Thyroid gland (tissue), 4 donors: Measurements from ENCODE around the gene SYT3. TPM values are rescaled to one million over a fixed set of nuclear protein-coding genes. Genes with fewer than 3 reads are reported as not detected.
"Not testable (repeated sequence)": the region's sequence is repeated elsewhere in the genome, so short reads cannot be mapped to it uniquely, and the experiment has no call there.

Experiments
- DNase-seq, 2 donors: peaks; one replicate each; pipeline ENCODE4 v3.0.0-alpha.2; 2019
- H3K27ac ChIP-seq, 3 donors: fragments of 200-600 bp; sonication (generic); 1 replicate in 2 of 3; 2 replicates in 1 of 3; pipeline ENCODE4 v1.5.1; 2016 to 2019; ENCODE audit warnings: mild to moderate bottlenecking in 1 of 3, moderate library complexity in 1 of 3
- H3K27me3 ChIP-seq: fragments of 200-600 bp; sonication (generic); one replicate; pipeline ENCODE4 v1.5.1; 2019
- H3K36me3 ChIP-seq, 2 donors: fragments of 200-600 bp; sonication (generic); one replicate each; pipeline ENCODE4 v1.5.1; 2016 to 2019
- H3K4me1 ChIP-seq, 2 donors: fragments of 200-600 bp; sonication (generic); one replicate each; pipeline ENCODE4 v1.5.1; 2017 to 2019
- H3K4me3 ChIP-seq, 3 donors: fragments of 200-600 bp; sonication (generic); replicated peaks in 1 of 3; 1 replicate in 2 of 3; 2 replicates in 1 of 3; pipeline ENCODE4 v1.5.1; 2016; ENCODE audit warnings: mild to moderate bottlenecking in 1 of 3
- H3K9me3 ChIP-seq: fragments of 200-600 bp; sonication (generic); one replicate; pipeline ENCODE4 v1.5.1; 2017
- POLR2A ChIP-seq, 2 donors: fragments of 450-650 bp; IDR thresholded peaks; one replicate each; pipeline ENCODE4 v1.6.1; 2017; ENCODE audit warnings: antibody characterized with exemption in 2 of 2, mild to moderate bottlenecking in 2 of 2, moderate library complexity in 1 of 2
- WGBS, 2 donors: methylation state at CpG; one replicate each; pipeline ENCODE4 v1.1.5; 2017; 5-methylcytosine and 5-hydroxymethylcytosine counted together
- intact Hi-C: fragments of 100-400 bp; cut with DNase I; formaldehyde crosslinking; loops from one replicate; pipeline ENCODE4 v1.15.1; 2023
- total RNA-seq, 4 donors: library from RNA; depleted of rRNA; stranded (reverse); fragments of >200 nt; gene quantifications; one replicate each; pipeline ENCODE4 v1.2.3, GENCODE V29; 2016
- TF ChIP-seq, protein P1 (sequence below), 6 experiments: fragments of 200-600 bp in 3 of 6; fragments of 450-650 bp in 3 of 6; sonication (generic) in 3 of 6; IDR thresholded peaks; one replicate each; pipeline ENCODE4 v1.5.1; 2016 to 2019; ENCODE audit warnings: antibody characterized with exemption in 6 of 6, mild to moderate bottlenecking in 2 of 6, inconsistent platforms in 1 of 6, moderate library complexity in 1 of 6

SYT3 gene
- total RNA-seq, 4 donors from 2014 or later: 0.67 to 1.4 (median 1.3) TPM; not detected in 1

DNA sequence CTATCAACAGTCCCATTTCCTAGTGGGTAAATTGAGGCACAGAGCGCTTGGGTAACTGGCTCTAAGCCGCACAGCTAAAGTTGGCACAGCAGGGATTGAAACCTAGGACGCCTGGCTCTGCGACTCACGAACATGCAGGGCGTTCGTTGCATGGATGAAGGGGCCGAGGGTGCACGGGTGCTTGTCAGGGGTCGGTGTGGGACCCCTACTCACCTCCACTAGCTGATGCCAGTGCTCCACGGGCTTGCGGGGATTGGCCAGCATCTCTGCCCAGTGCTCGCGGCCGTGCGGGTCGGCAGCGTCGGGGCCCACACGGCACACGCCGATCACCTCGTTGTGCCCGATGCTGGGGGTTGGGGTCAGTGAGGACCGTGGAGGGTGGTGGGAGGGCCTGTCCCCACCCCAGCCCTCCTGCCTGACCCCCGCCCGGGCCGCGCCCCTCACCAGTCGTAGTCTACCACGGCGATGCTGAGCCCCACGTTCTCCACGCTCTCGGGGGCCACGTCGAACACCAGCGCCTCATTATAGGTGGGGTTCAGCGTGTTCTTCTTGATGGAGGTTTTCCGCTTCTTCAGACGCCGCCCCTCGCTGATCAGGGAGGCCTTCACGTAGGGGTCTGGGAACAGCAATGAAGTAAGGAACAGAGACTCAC, 14.6 kb downstream of the SYT3 start:
- H3K4me1 ChIP-seq: no peaks in the 10 kb centered on the region
- no peak overlapping the region for H3K27ac ChIP-seq
- intact Hi-C loops: no loop called here
- DNase-seq: no peak
- H3K9me3 ChIP-seq: no peaks in the 10 kb centered on the region
- H3K36me3 ChIP-seq: no peaks in the 10 kb centered on the region
- H3K4me3 ChIP-seq: no peak overlapping the region
- H3K27me3 ChIP-seq: no peaks in the 10 kb centered on the region
- 88 to 92% methylated on average over 15 to 41 of the region's 44 CpGs for WGBS, 2 donors
- TF ChIP-seq POLR2A (IDR thresholded peaks at IDR 0.05): no peak
- TF ChIP-seq, protein P1, sequence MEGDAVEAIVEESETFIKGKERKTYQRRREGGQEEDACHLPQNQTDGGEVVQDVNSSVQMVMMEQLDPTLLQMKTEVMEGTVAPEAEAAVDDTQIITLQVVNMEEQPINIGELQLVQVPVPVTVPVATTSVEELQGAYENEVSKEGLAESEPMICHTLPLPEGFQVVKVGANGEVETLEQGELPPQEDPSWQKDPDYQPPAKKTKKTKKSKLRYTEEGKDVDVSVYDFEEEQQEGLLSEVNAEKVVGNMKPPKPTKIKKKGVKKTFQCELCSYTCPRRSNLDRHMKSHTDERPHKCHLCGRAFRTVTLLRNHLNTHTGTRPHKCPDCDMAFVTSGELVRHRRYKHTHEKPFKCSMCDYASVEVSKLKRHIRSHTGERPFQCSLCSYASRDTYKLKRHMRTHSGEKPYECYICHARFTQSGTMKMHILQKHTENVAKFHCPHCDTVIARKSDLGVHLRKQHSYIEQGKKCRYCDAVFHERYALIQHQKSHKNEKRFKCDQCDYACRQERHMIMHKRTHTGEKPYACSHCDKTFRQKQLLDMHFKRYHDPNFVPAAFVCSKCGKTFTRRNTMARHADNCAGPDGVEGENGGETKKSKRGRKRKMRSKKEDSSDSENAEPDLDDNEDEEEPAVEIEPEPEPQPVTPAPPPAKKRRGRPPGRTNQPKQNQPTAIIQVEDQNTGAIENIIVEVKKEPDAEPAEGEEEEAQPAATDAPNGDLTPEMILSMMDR (IDR thresholded peaks at IDR 0.05): no peak

DNA sequence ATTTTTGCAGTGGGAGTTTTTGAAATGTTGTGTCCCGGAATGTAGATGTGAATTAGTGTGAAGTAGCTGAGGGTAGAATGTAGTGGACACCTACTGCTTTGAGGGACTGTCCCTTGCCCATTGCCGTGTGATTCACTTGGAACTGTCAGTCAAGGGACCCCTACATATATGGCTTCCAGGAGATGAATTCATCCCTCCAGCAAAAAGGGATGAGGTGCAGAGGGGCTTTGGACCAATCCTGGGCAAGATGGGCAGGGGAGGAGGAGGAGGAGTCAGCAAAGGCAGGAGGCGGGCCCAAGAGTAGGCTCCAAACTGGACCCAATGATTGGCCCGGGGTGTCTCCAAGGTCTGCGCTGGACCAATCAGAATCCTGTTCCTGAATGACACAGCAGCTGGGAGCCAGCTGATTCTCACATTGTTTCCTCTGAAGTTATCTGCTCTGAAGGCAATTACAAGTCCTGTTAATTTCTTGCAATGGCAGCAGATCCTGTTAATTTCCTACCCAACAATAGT, 19.2 kb downstream of the SYT3 start:
- intact Hi-C loops, DNase-seq, H3K4me3 ChIP-seq, H3K36me3 ChIP-seq, H3K4me1 ChIP-seq, H3K27ac ChIP-seq, H3K27me3 ChIP-seq, H3K9me3 ChIP-seq: not testable (repeated sequence)
- WGBS, 2 donors: 79 to 80% methylated on average over 1 to 3 of the region's 5 CpGs

- DNase-seq, H3K4me3 ChIP-seq, H3K27ac ChIP-seq, H3K27me3 ChIP-seq, H3K9me3 ChIP-seq, H3K36me3 ChIP-seq, H3K4me1 ChIP-seq, intact Hi-C loops: not testable (repeated sequence)
- WGBS, 2 donors: 83% methylated on average over 5 of the region's 5 CpGs
These were observed 20.5 kb downstream of the SYT3 start for GRCh38 chr19:50619184-50619583.

- DNase-seq, H3K4me3 ChIP-seq, H3K9me3 ChIP-seq, H3K4me1 ChIP-seq, H3K36me3 ChIP-seq, H3K27ac ChIP-seq, intact Hi-C loops, H3K27me3 ChIP-seq: not testable (repeated sequence)
- WGBS, 2 donors: 88 to 91% methylated on average over 4 of the region's 5 CpGs
These were observed 21.3 kb downstream of the SYT3 start for GRCh38 chr19:50618379-50618778.

DNA sequence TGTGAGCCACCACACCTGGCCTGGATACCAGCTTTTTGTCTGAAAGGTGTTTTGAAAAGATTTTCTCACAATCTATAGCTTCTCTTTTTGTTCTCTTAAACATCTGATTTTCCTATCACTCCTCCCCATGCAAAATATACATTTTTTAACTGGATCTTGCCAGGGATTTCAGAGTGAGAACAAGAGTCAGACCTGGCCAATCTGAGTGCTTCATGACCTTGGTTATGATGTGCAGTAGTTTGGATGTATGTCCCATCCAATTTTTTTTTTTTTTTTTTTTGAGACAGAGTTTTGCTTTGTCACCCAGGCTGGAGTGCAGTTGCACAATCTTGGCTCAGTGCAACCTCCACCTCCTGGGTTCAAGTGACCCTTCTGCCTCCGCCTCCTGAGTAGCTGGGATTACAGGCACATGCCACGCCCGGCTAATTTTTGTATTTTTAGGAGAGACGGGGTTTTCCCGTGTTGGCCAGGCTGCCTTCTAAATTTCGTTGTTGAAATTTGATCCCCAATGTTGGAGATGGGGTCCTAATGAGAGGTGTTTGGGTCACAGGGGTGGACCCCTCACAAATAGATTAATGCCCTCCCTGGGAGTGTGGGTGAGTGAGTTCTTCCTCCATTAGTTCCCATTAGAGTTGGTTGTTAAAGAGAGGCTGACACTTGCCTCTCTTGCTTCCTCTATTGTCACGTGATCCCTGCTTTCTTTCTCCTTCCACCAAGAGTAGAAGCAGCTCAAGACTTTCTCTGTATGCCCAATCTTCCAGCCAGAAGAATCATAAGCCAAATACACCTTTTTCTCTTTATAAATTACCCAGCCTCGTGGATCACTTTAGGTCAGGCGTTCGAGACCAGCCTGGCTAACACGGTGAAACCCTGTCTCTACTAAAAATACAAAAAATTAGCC, 26.9 kb downstream of the SYT3 start:
- H3K4me3 ChIP-seq, H3K36me3 ChIP-seq, intact Hi-C loops, H3K4me1 ChIP-seq, H3K9me3 ChIP-seq, H3K27me3 ChIP-seq, H3K27ac ChIP-seq: not testable (repeated sequence)
- 47 to 87% methylated on average over 4 to 11 of the region's 11 CpGs for WGBS, 2 donors
- peak; percentile 19 to 55 for DNase-seq

- Histone ChIP-seq H3K4me3 (no peak overlapping the region), H3K27me3 (no peaks in the 10 kb centered on the region), H3K27ac (no peak overlapping the region), H3K9me3 (no peaks in the 10 kb centered on the region), H3K36me3 (no peaks in the 10 kb centered on the region), H3K4me1 (no peaks in the 10 kb centered on the region)
- TF ChIP-seq, protein P1 (IDR thresholded peaks at IDR 0.05): peak in 1 of 6 experiments; percentile 47
- TF ChIP-seq POLR2A (IDR thresholded peaks at IDR 0.05): no peak
- 16 to 31% methylated on average over 32 to 56 of the region's 56 CpGs for WGBS, 2 donors
- DNase-seq: peak; percentile 54 to 85
- intact Hi-C loops: no loop called here
These were observed 31.6 kb downstream of the SYT3 start for GRCh38 chr19:50607874-50608785.
